ENCODE measurements around the gene LHFPL3.

GRCh38 chr7:104415700-104416099 is 87.3 kb downstream of the LHFPL3 start:
- TF ChIP-seq CTCF (IDR thresholded peaks at IDR 0.05): no peak
- TF ChIP-seq POLR2A (IDR thresholded peaks at IDR 0.05): no peak
